Measurements from ENCODE around the gene TTLL6.

The TTLL6 gene

GRCh38 chr17:48776602-48777001 is 40.4 kb downstream of the TTLL6 start:
- peaks cover 2% of the 10 kb centered on the region for H3K27me3 ChIP-seq (ENCODE audit: control insufficient read depth, insufficient read depth, low read length)
- H3K4me3 ChIP-seq (ENCODE audit: low read depth, low read length): no peak overlapping the region
- no peaks in the 10 kb centered on the region for H3K4me1 ChIP-seq (ENCODE audit: control insufficient read depth, insufficient read depth, low read length)
- no peak overlapping the region for H3K9ac ChIP-seq (ENCODE audit: low read depth, low read length)
- H3K9me3 ChIP-seq (ENCODE audit: control insufficient read depth, insufficient read depth, low read length): no peaks in the 10 kb centered on the region
- no peaks in the 10 kb centered on the region for H3K36me3 ChIP-seq (ENCODE audit: control insufficient read depth, insufficient read depth, low read length)

- Histone ChIP-seq H3K9me3 (ENCODE audit: control insufficient read depth, insufficient read depth, low read length) (no peaks in the 10 kb centered on the region), H3K4me3 (ENCODE audit: low read depth, low read length) (no peak overlapping the region), H3K36me3 (ENCODE audit: control insufficient read depth, insufficient read depth, low read length) (no peaks in the 10 kb centered on the region), H3K9ac (ENCODE audit: low read depth, low read length) (no peak overlapping the region), H3K4me1 (ENCODE audit: control insufficient read depth, insufficient read depth, low read length) (no peaks in the 10 kb centered on the region), H3K27me3 (ENCODE audit: control insufficient read depth, insufficient read depth, low read length) (peaks cover 6% of the 10 kb centered on the region)
Observed at GRCh38 chr17:48773245-48773644, 43.8 kb downstream of the TTLL6 start.

- Histone ChIP-seq H3K9ac (ENCODE audit: low read depth, low read length) (no peak overlapping the region), H3K4me3 (ENCODE audit: low read depth, low read length) (no peak overlapping the region), H3K4me1 (ENCODE audit: control insufficient read depth, insufficient read depth, low read length) (no peaks in the 10 kb centered on the region), H3K9me3 (ENCODE audit: control insufficient read depth, insufficient read depth, low read length) (no peaks in the 10 kb centered on the region), H3K36me3 (ENCODE audit: control insufficient read depth, insufficient read depth, low read length) (no peaks in the 10 kb centered on the region), H3K27me3 (ENCODE audit: control insufficient read depth, insufficient read depth, low read length) (peaks cover 10% of the 10 kb centered on the region)
Observed at GRCh38 chr17:48770954-48771353, 46.1 kb downstream of the TTLL6 start.

GRCh38 chr17:48769009-48769675 is 47.9 kb downstream of the TTLL6 start:
- Histone ChIP-seq H3K36me3 (ENCODE audit: control insufficient read depth, insufficient read depth, low read length) (no peaks in the 10 kb centered on the region), H3K27me3 (ENCODE audit: control insufficient read depth, insufficient read depth, low read length) (peaks cover 21% of the 10 kb centered on the region), H3K9me3 (ENCODE audit: control insufficient read depth, insufficient read depth, low read length) (no peaks in the 10 kb centered on the region), H3K4me1 (ENCODE audit: control insufficient read depth, insufficient read depth, low read length) (no peaks in the 10 kb centered on the region), H3K4me3 (ENCODE audit: low read depth, low read length) (no peak overlapping the region), H3K9ac (ENCODE audit: low read depth, low read length) (no peak overlapping the region)

- H3K36me3 ChIP-seq (ENCODE audit: control insufficient read depth, insufficient read depth, low read length): no peaks in the 10 kb centered on the region
- H3K4me1 ChIP-seq (ENCODE audit: control insufficient read depth, insufficient read depth, low read length): no peaks in the 10 kb centered on the region
- no peak overlapping the region for H3K9ac ChIP-seq (ENCODE audit: low read depth, low read length)
- H3K27me3 ChIP-seq (ENCODE audit: control insufficient read depth, insufficient read depth, low read length): peaks cover 35% of the 10 kb centered on the region
- no peak overlapping the region for H3K4me3 ChIP-seq (ENCODE audit: low read depth, low read length)
- no peaks in the 10 kb centered on the region for H3K9me3 ChIP-seq (ENCODE audit: control insufficient read depth, insufficient read depth, low read length)
Observed at GRCh38 chr17:48767263-48767774, 49.7 kb downstream of the TTLL6 start.

- H3K27me3 ChIP-seq (ENCODE audit: control insufficient read depth, insufficient read depth, low read length): peaks cover 82% of the 10 kb centered on the region
Observed at GRCh38 chr17:48761114-48761513, 55.9 kb downstream of the TTLL6 start.

GRCh38 chr17:48760411-48760810 is 56.6 kb downstream of the TTLL6 start:
- peaks cover 87% of the 10 kb centered on the region for H3K27me3 ChIP-seq (ENCODE audit: control insufficient read depth, insufficient read depth, low read length)
- H3K36me3 ChIP-seq (ENCODE audit: control insufficient read depth, insufficient read depth, low read length): no peaks in the 10 kb centered on the region
- H3K4me1 ChIP-seq (ENCODE audit: control insufficient read depth, insufficient read depth, low read length): no peaks in the 10 kb centered on the region
- H3K9me3 ChIP-seq (ENCODE audit: control insufficient read depth, insufficient read depth, low read length): no peaks in the 10 kb centered on the region
- no peak overlapping the region for H3K9ac ChIP-seq (ENCODE audit: low read depth, low read length)
- H3K4me3 ChIP-seq (ENCODE audit: low read depth, low read length): no peak overlapping the region

More at GRCh38 chr17:48761114-48761513, 55.9 kb downstream of the TTLL6 start:
- Histone ChIP-seq H3K36me3 (ENCODE audit: control insufficient read depth, insufficient read depth, low read length) (no peaks in the 10 kb centered on the region), H3K9ac (ENCODE audit: low read depth, low read length) (no peak overlapping the region), H3K4me1 (ENCODE audit: control insufficient read depth, insufficient read depth, low read length) (no peaks in the 10 kb centered on the region), H3K9me3 (ENCODE audit: control insufficient read depth, insufficient read depth, low read length) (no peaks in the 10 kb centered on the region), H3K4me3 (ENCODE audit: low read depth, low read length) (no peak overlapping the region)

GRCh38 chr17:48759288-48759687 is 57.7 kb downstream of the TTLL6 start:
- no peaks in the 10 kb centered on the region for H3K9me3 ChIP-seq (ENCODE audit: control insufficient read depth, insufficient read depth, low read length)
- no peaks in the 10 kb centered on the region for H3K36me3 ChIP-seq (ENCODE audit: control insufficient read depth, insufficient read depth, low read length)
- no peak overlapping the region for H3K4me3 ChIP-seq (ENCODE audit: low read depth, low read length)
- H3K27me3 ChIP-seq (ENCODE audit: control insufficient read depth, insufficient read depth, low read length): peaks cover 89% of the 10 kb centered on the region
- no peak overlapping the region for H3K9ac ChIP-seq (ENCODE audit: low read depth, low read length)
- H3K4me1 ChIP-seq (ENCODE audit: control insufficient read depth, insufficient read depth, low read length): no peaks in the 10 kb centered on the region

- Histone ChIP-seq H3K27me3 (ENCODE audit: control insufficient read depth, insufficient read depth, low read length) (peaks cover 94% of the 10 kb centered on the region), H3K36me3 (ENCODE audit: control insufficient read depth, insufficient read depth, low read length) (no peaks in the 10 kb centered on the region), H3K4me3 (ENCODE audit: low read depth, low read length) (no peak overlapping the region), H3K9ac (ENCODE audit: low read depth, low read length) (no peak overlapping the region), H3K4me1 (ENCODE audit: control insufficient read depth, insufficient read depth, low read length) (no peaks in the 10 kb centered on the region), H3K9me3 (ENCODE audit: control insufficient read depth, insufficient read depth, low read length) (no peaks in the 10 kb centered on the region)
Observed at GRCh38 chr17:48757524-48757961, 59.5 kb downstream of the TTLL6 start.

GRCh38 chr17:48756830-48757251 is 60.2 kb downstream of the TTLL6 start:
- no peaks in the 10 kb centered on the region for H3K36me3 ChIP-seq (ENCODE audit: control insufficient read depth, insufficient read depth, low read length)
- H3K4me1 ChIP-seq (ENCODE audit: control insufficient read depth, insufficient read depth, low read length): no peaks in the 10 kb centered on the region
- H3K27me3 ChIP-seq (ENCODE audit: control insufficient read depth, insufficient read depth, low read length): peaks cover 95% of the 10 kb centered on the region
- H3K9ac ChIP-seq (ENCODE audit: low read depth, low read length): no peak overlapping the region
- no peak overlapping the region for H3K4me3 ChIP-seq (ENCODE audit: low read depth, low read length)
- H3K9me3 ChIP-seq (ENCODE audit: control insufficient read depth, insufficient read depth, low read length): no peaks in the 10 kb centered on the region

- no peak overlapping the region for H3K9ac ChIP-seq (ENCODE audit: low read depth, low read length)
- H3K36me3 ChIP-seq (ENCODE audit: control insufficient read depth, insufficient read depth, low read length): no peaks in the 10 kb centered on the region
- peaks cover 97% of the 10 kb centered on the region for H3K27me3 ChIP-seq (ENCODE audit: control insufficient read depth, insufficient read depth, low read length)
- no peaks in the 10 kb centered on the region for H3K9me3 ChIP-seq (ENCODE audit: control insufficient read depth, insufficient read depth, low read length)
- H3K4me3 ChIP-seq (ENCODE audit: low read depth, low read length): peak overlapping the region; percentile 18
- H3K4me1 ChIP-seq (ENCODE audit: control insufficient read depth, insufficient read depth, low read length): no peaks in the 10 kb centered on the region
Observed at GRCh38 chr17:48755356-48755755, 61.7 kb downstream of the TTLL6 start.

- Histone ChIP-seq H3K4me3 (ENCODE audit: low read depth, low read length) (peak overlapping the region; percentile 35), H3K9ac (ENCODE audit: low read depth, low read length) (no peak overlapping the region), H3K4me1 (ENCODE audit: control insufficient read depth, insufficient read depth, low read length) (no peaks in the 10 kb centered on the region), H3K36me3 (ENCODE audit: control insufficient read depth, insufficient read depth, low read length) (no peaks in the 10 kb centered on the region), H3K9me3 (ENCODE audit: control insufficient read depth, insufficient read depth, low read length) (no peaks in the 10 kb centered on the region), H3K27me3 (ENCODE audit: control insufficient read depth, insufficient read depth, low read length) (peaks cover 98% of the 10 kb centered on the region)
Observed at GRCh38 chr17:48754500-48755261, 62.3 kb downstream of the TTLL6 start.
